K562 (cell line): Measurements from ENCODE around the gene GMPR2. TPM values are rescaled to one million over a fixed set of nuclear protein-coding genes. Genes with fewer than 3 reads are reported as not detected.

Experiments used
- ATAC-seq: fragments of 200-7000 bp; cut with Tn5 transposase; 3 replicates; pipeline ENCODE4 v1.9.1; 2020; ENCODE audit warnings: moderate library complexity
- BruUV-seq: library from RNA; stranded (reverse); fragments of 400-500 nt; replicated peaks from 2 replicates; lab custom pipeline; 2021; lab: Mats Ljungman, UMichigan
- CTCF ChIA-PET: fragments of 300-600 bp; formaldehyde crosslinking; extraction: SDS; loops from one replicate; lab custom pipeline; 2021; ENCODE audit warnings: low intra/inter-chr PET ratio; lab: Yijun Ruan, JAX
- POLR2A ChIA-PET: fragments of 300-600, 350-650 bp; sonication (Branson Sonifier 250); formaldehyde crosslinking; extraction: SDS; loops from one replicate; lab custom pipeline; 2021; ENCODE audit warnings: antibody characterized with exemption, inconsistent platforms; lab: Yijun Ruan, JAX
- DNase-seq, 4 experiments: peaks; one replicate each; pipeline versions ENCODE4 v3.0.0 to v3.0.0-alpha.2; 2011 to 2018; ENCODE audit warnings: low spot score in 3 of 4, mixed read lengths in 3 of 4; ENCODE audit errors: extremely low read depth in 1 of 4
- FAIRE-seq: peaks from 2 replicates; lab custom pipeline; 2011; peaks lifted over from hg19 to GRCh38; lab: Jason Lieb, UNC
- H2AFZ ChIP-seq: 2 replicates; pipeline ENCODE4 v1.6.0; 2011; ENCODE audit warnings: low read depth, low read length, control low read depth, inconsistent platforms
- H3K27ac ChIP-seq: fragments of 200-600 bp; 3 replicates; pipeline ENCODE4 v1.8.0; 2011; ENCODE audit warnings: low read depth, mild to moderate bottlenecking, control low read depth, inconsistent platforms, low read length, moderate library complexity, mixed read lengths; ENCODE audit errors: extremely low read depth
- H3K27me3 ChIP-seq, 2 experiments: fragments of 300-600 bp in 1 of 2; 2 replicates in 1 of 2; 3 replicates in 1 of 2; pipeline versions ENCODE4 v1.6.0 to v1.8.0; 2011; ENCODE audit warnings: inconsistent platforms in 2 of 2, low read length in 2 of 2, mild to moderate bottlenecking in 1 of 2, mixed read lengths in 1 of 2, moderate library complexity in 1 of 2; ENCODE audit not compliant: control insufficient read depth in 2 of 2, insufficient read depth in 2 of 2
- H3K36me3 ChIP-seq: fragments of 300-600 bp; 3 replicates; pipeline ENCODE4 v1.8.0; 2011; ENCODE audit warnings: mild to moderate bottlenecking, low read length, inconsistent platforms; ENCODE audit not compliant: control insufficient read depth, insufficient read depth
- H3K4me1 ChIP-seq, 2 experiments: fragments of 200-600 bp in 1 of 2; replicated peaks in 1 of 2; 2 replicates in 1 of 2; 3 replicates in 1 of 2; pipeline versions ENCODE4 v1.5.1 to v1.8.0; 2011; ENCODE audit warnings: inconsistent platforms in 2 of 2, low read length in 2 of 2, mild to moderate bottlenecking in 1 of 2, mixed read lengths in 1 of 2, moderate library complexity in 1 of 2; ENCODE audit not compliant: control insufficient read depth in 2 of 2, insufficient read depth in 2 of 2
- H3K4me2 ChIP-seq: 2 replicates; pipeline ENCODE4 v1.6.1; 2011; ENCODE audit warnings: low read length, control low read depth, inconsistent platforms, mixed read lengths; ENCODE audit not compliant: insufficient read depth
- H3K4me3 ChIP-seq: fragments of 200-600 bp; sonication (generic), shearing (Covaris generic); 2 replicates; pipeline ENCODE4 v1.5.1; 2016; ENCODE audit warnings: control low read depth, inconsistent platforms
- H3K79me2 ChIP-seq: fragments of 200-600 bp; 3 replicates; pipeline ENCODE4 v1.8.0; 2011; ENCODE audit warnings: low read length, inconsistent platforms; ENCODE audit not compliant: control insufficient read depth, insufficient read depth
- H3K9ac ChIP-seq, 2 experiments: 2 replicates each; pipeline versions ENCODE4 v1.6.0 to v1.6.1; 2011; ENCODE audit warnings: low read depth in 2 of 2, low read length in 2 of 2, control low read depth in 1 of 2, inconsistent platforms in 1 of 2, mild to moderate bottlenecking in 1 of 2, mixed read lengths in 1 of 2; ENCODE audit not compliant: insufficient read depth in 1 of 2
- H3K9me1 ChIP-seq: one replicate; pipeline ENCODE4 v1.6.0; 2011; ENCODE audit warnings: inconsistent platforms, mild to moderate bottlenecking, low read length, moderate library complexity; ENCODE audit not compliant: control insufficient read depth, insufficient read depth
- H3K9me3 ChIP-seq: replicated peaks from 2 replicates; pipeline ENCODE4 v1.5.1; 2011; ENCODE audit warnings: low read depth, low read length, inconsistent platforms; ENCODE audit not compliant: control insufficient read depth, insufficient read depth
- H4K20me1 ChIP-seq: replicated peaks from 2 replicates; pipeline ENCODE4 v1.6.1; 2011; ENCODE audit warnings: low read length, inconsistent platforms, mixed read lengths; ENCODE audit not compliant: control insufficient read depth, insufficient read depth
- COPS2 ChIP-seq: fragments of 450-650 bp; conservative IDR thresholded peaks from 2 replicates; pipeline ENCODE4 v1.6.1; 2016; ENCODE audit warnings: mild to moderate bottlenecking, moderate library complexity
- CREM ChIP-seq: IDR thresholded peaks from 2 replicates; pipeline ENCODE4 v1.6.1; 2014; ENCODE audit warnings: antibody characterized with exemption, low read depth
- FOS ChIP-seq: IDR thresholded peaks from 3 replicates; pipeline ENCODE4 v1.6.1; 2011; ENCODE audit not compliant: insufficient read length; ENCODE audit errors: extremely low read depth
- KAT2B ChIP-seq: IDR thresholded peaks from one replicate; pipeline ENCODE4 v1.6.1; 2012; ENCODE audit warnings: low read depth, mild to moderate bottlenecking, control low read depth, inconsistent platforms, low read length, moderate library complexity
- KDM5B ChIP-seq: fragments of 200-600 bp; sonication (generic); IDR thresholded peaks from 2 replicates; pipeline ENCODE4 v1.6.1; 2012; ENCODE audit warnings: low read depth, mild to moderate bottlenecking, moderate library complexity, low read length, control low read depth, inconsistent platforms; ENCODE audit not compliant: insufficient replicate concordance
- KLF10 ChIP-seq: fragments of 250-450 bp; sonication (Bioruptor Pico); IDR thresholded peaks from 2 replicates; pipeline ENCODE4 v1.6.1; 2021; ENCODE audit warnings: matching md5 sums
- NR2C1 ChIP-seq, 2 experiments: fragments of 450-650 bp; IDR thresholded peaks; 2 replicates each; pipeline ENCODE4 v1.6.1; 2017; ENCODE audit warnings: mild to moderate bottlenecking in 2 of 2, antibody characterized with exemption in 1 of 2, inconsistent platforms in 1 of 2, missing compliant biosample characterization in 1 of 2, missing genetic modification characterization in 1 of 2
- SMAD3 ChIP-seq: fragments of 450-650 bp; formaldehyde crosslinking; conservative IDR thresholded peaks from 2 replicates; pipeline ENCODE4 v1.4.0; 2020; ENCODE audit warnings: mild to moderate bottlenecking
- TBP ChIP-seq: optimal IDR thresholded peaks from 2 replicates; pipeline ENCODE3; 2011; ENCODE audit warnings: low read depth, low read length, improper control_type of control experiment
- ZFP30 ChIP-seq: fragments of 250-450 bp; sonication (Bioruptor Pico); IDR thresholded peaks from 2 replicates; pipeline ENCODE4 v1.8.0; 2022; ENCODE audit warnings: moderate library complexity, mild to moderate bottlenecking, inconsistent platforms, borderline replicate concordance
- ZNF174 ChIP-seq: fragments of 250-450 bp; sonication (Bioruptor Pico); IDR thresholded peaks from 2 replicates; pipeline ENCODE4 v1.4.0; 2020; ENCODE audit warnings: mild to moderate bottlenecking
- ZNF197 ChIP-seq: fragments of 200-800 bp; sonication (Bioruptor generic); IDR thresholded peaks from 2 replicates; pipeline ENCODE4 v1.6.1; 2016; ENCODE audit warnings: low read depth, missing genetic modification characterization, missing compliant biosample characterization
- ZZZ3 ChIP-seq: fragments of 450-650 bp; IDR thresholded peaks from 2 replicates; pipeline ENCODE4 v1.6.1; 2016; ENCODE audit warnings: antibody characterized with exemption, mild to moderate bottlenecking, moderate library complexity
- WGBS: fragments of 100-300 bp; shearing (Covaris generic); methylation state at CpG from one replicate; pipeline ENCODE4 v1.1.6; 2016; ENCODE audit warnings: low coverage, mixed read lengths; ENCODE audit not compliant: insufficient coverage; ENCODE audit errors: missing lambda C conversion rate; 5-methylcytosine and 5-hydroxymethylcytosine counted together
- in situ Hi-C: fragments of 300-500 bp; cut with MboI; formaldehyde crosslinking; loops from 4 replicates; pipeline ENCODE4 v1.15.0; 2018; ENCODE audit warnings: inconsistent platforms, mixed read lengths
- intact Hi-C: fragments of 100-400 bp; cut with micrococcal nuclease; formaldehyde crosslinking; loops from 2 replicates; pipeline ENCODE4 v1.14.2; 2022
- polyA plus RNA-seq, 8 experiments: library from polyadenylated mRNA; depleted of rRNA in 4 of 8; stranded (reverse) in 5 of 8; unstranded in 3 of 8; fragments of >200 nt; fragmentation: Nextera tagmentation in 2 of 8; fragmentation: Illumina TruSeq in 1 of 8; extraction: Ambion mirVana in 2 of 8; extraction: Trizol in 1 of 8; gene quantifications; 2 replicates each; pipeline versions ENCODE4 v1.2.1 to v1.2.3, GENCODE V29; 2011 to 2014; ENCODE audit warnings: inconsistent platforms in 1 of 8, missing spikeins in 1 of 8
- total RNA-seq, 7 experiments: library from RNA; depleted of rRNA in 6 of 7; stranded (reverse); fragments of >200 nt in 6 of 7; fragmentation: Illumina TruSeq in 2 of 7; extraction: Trizol in 2 of 7; gene quantifications; 2 replicates each; pipeline versions ENCODE4 v1.2.1 to v1.2.3, GENCODE V29; 2011 to 2021; ENCODE audit warnings: low replicate concordance in 1 of 7
- TF ChIP-seq, protein P1 (sequence below): fragments of 250-450 bp; sonication (Bioruptor Pico); IDR thresholded peaks from 2 replicates; pipeline ENCODE4 v1.5.1; 2021; ENCODE audit warnings: mild to moderate bottlenecking
- TF ChIP-seq, protein P2 (sequence below), 2 experiments: fragments of 200-800 bp in 1 of 2; sonication (Bioruptor generic) in 1 of 2; sonication (generic) in 1 of 2; formaldehyde crosslinking in 1 of 2; IDR thresholded peaks in 1 of 2; conservative IDR thresholded peaks in 1 of 2; 2 replicates each; pipeline versions ENCODE4 v1.5.0 to v1.6.1; 2016 to 2020; ENCODE audit warnings: missing compliant biosample characterization in 1 of 2, missing genetic modification characterization in 1 of 2, missing genetic modification reagents in 1 of 2

GMPR2 gene
- total and polyA plus RNA-seq, 9 of the 15 experiments (the other 6 are each of a cell fraction or from before 2014, with no cell fraction given) = 26.4 to 67.4 (median 36.3) TPM

DNA sequence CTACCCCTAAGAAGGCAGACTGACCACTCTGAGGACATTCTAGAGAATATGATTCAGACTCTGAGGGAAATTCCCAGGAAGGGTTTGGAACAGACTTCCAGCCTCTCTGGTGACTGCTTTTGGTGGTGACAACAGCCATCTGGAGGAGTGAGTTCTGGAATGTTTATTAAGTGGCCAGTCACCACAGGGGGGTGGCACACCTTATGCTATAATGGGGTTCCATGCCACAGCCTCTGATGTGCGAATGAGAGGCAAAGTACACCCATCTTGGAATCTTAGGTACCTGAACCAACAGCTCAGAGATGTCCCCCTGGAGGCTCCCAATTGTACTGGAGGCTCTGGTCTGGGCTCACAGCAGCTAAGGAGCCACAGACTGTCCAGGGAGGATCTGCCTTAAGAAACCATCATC lies 19.2 kb downstream of the GMPR2 start (continued):
- no peak for TF ChIP-seq ZFP30 (CRISPR knock-in tag)
- TF ChIP-seq, all 486 proteins: peak for 0

DNA sequence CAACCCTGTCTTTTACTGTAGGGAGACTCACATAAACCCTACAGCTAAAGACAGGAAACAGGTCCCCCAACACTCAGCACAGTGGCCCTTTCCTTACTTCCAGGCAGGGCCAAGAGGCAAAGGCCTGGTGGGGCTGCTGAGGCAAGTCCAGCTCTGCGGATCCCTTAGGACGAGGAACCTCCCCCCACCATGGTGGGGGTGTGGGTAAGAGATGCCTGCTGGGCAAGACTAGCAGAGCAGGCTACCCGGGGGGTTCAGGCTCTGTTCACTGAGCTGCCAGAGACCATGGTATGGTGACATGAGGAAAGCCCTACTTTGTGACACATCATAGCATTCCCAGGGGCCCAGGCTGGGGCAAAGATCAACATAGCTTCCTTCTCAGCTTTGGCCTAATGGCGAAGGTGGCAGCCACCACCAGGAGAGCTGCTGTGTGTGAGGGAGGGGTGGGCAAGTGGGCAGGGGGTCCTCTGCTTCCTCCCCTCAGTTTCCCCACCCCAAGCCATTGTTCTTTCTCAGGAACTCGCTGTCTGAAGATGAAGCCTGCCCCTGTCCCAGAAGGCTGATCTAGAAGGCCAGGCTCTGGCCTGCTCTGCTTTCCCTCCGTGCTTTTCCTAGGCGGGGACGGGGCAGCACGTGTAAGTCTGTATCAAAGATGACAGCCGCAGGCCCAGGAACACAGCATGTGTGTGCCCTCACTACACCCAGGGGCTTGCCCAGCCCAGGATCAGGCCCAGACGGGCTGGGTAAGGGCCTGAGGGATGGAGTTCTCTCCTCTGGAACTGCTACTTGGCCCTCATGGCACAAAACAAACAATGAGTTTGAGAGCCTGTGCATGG lies 19.8 kb downstream of the GMPR2 start:
- ChIA-PET POLR2A (interaction anchor here (2.0 kb wide), 1 partner anchor 10 kb away, joined by 10 read pairs; the partner anchor contains the start of gene TINF2), CTCF (no interaction called here)
- FAIRE-seq = no peak
- no peaks in the 10 kb centered on the region for H4K20me1 ChIP-seq
- no TSS peak for BruUV-seq
- H3K9ac ChIP-seq = peak overlapping the region in 1 of 2 experiments; percentile 17; a peak in 1 of 4 replicates
- in situ Hi-C loops = no loop called here
- no peak overlapping the region for H3K4me3 ChIP-seq
- H3K9me1 ChIP-seq = no peaks in the 10 kb centered on the region
- H3K4me1 ChIP-seq = peaks cover 21 to 28% of the 10 kb centered on the region in 2 experiments; a peak in 4 of 5 replicates
- no peak for DNase-seq
- H3K4me2 ChIP-seq = no peak overlapping the region
- H2AFZ ChIP-seq = no peak overlapping the region
- ATAC-seq = no peak
- H3K9me3 ChIP-seq = no peaks in the 10 kb centered on the region
- H3K79me2 ChIP-seq = no peaks in the 10 kb centered on the region
- intact Hi-C loops = no loop called here
- no peaks in the 10 kb centered on the region; the same call in 1 of the 3 replicates for H3K36me3 ChIP-seq
- WGBS = 59% methylated on average over 6 of the region's 11 CpGs
- H3K27me3 ChIP-seq = no peaks in the 10 kb centered on the region
- H3K27ac ChIP-seq = no peak overlapping the region
- TF ChIP-seq, protein P1, sequence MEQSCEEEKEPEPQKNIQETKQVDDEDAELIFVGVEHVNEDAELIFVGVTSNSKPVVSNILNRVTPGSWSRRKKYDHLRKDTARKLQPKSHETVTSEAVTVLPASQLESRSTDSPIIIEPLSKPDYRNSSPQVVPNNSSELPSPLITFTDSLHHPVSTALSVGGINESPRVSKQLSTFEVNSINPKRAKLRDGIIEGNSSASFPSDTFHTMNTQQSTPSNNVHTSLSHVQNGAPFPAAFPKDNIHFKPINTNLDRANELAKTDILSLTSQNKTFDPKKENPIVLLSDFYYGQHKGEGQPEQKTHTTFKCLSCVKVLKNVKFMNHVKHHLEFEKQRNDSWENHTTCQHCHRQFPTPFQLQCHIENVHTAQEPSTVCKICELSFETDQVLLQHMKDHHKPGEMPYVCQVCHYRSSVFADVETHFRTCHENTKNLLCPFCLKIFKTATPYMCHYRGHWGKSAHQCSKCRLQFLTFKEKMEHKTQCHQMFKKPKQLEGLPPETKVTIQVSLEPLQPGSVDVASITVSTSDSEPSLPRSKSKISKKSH (CRISPR knock-in tag) = no peak
- no peak for TF ChIP-seq ZZZ3
- TF ChIP-seq FOS = no peak
- no peak for TF ChIP-seq KLF10
- no peak for TF ChIP-seq SMAD3 (CRISPR knock-in tag)
- TF ChIP-seq ZNF174 (CRISPR knock-in tag) = no peak
- TF ChIP-seq TBP = no peak
- no peak for TF ChIP-seq COPS2
- no peak for TF ChIP-seq NR2C1 (IDR thresholded peaks at IDR 0.05)
- no peak for TF ChIP-seq NR2C1 (tag; IDR thresholded peaks at IDR 0.05)
- no peak for TF ChIP-seq KDM5B
- no peak for TF ChIP-seq CREM
- no peak for TF ChIP-seq ZNF197
- TF ChIP-seq, protein P2, sequence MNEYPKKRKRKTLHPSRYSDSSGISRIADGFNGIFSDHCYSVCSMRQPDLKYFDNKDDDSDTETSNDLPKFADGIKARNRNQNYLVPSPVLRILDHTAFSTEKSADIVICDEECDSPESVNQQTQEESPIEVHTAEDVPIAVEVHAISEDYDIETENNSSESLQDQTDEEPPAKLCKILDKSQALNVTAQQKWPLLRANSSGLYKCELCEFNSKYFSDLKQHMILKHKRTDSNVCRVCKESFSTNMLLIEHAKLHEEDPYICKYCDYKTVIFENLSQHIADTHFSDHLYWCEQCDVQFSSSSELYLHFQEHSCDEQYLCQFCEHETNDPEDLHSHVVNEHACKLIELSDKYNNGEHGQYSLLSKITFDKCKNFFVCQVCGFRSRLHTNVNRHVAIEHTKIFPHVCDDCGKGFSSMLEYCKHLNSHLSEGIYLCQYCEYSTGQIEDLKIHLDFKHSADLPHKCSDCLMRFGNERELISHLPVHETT (CRISPR knock-in tag; conservative IDR thresholded peaks at IDR 0.05 in 1 of 2, IDR thresholded peaks at IDR 0.05 in 1 of 2) = no peak
- TF ChIP-seq KAT2B = no peak
